ENCODE results near the gene ABCC8.

Gene ABCC8

DNA sequence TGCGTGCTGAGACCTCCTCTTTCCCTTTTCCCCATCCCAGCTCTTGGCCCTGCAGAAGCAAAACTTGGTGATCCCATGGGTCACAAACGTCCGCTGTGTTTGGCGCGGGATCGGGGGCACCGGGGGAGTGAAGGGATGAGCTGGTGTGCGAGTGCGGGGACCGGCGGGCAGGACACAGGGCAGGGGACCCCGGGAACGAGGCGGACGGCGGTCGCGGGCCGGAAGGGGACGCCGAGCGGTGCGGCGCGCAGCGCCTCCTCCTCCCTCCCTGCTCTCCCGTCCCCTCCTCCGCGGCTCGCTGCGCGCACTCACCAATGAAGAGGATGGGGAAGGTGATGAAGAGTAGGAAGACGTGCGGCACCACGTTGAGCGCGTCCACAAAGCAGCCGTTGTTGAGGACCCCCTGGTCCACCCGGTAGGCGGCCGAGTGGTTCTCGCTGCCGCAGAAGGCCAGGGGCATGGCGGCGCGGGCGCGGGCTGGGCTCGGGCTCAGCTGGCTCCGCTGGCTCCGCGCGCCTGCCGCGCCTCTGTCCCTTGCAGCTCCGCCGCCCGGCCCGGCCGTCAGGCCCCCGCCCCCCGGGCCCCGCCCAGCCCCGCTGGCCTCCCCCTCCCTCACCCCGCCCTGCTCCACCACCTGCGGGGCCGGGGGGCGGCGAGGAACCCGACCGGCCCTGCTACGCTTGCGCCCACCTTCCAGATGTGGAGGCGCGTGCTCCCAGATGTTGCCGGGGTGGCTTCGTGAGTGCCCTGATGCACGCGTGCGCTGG, at the start of gene ABCC8:
Gene ABCC8, minus strand, starts transcription at position 529 of the 767 bp plus-strand sequence. Its CDS starts 69 bp downstream, at position 460.
- DNase-seq = no peak

GRCh38 chr11:17526326-17526725, 49.7 kb upstream of the ABCC8 start:
- no peak for DNase-seq

- DNase-seq = no peak
Observed at GRCh38 chr11:17525570-17525969, 48.9 kb upstream of the ABCC8 start.

GRCh38 chr11:17524221-17524620, 47.6 kb upstream of the ABCC8 start:
- no peak for DNase-seq

DNA sequence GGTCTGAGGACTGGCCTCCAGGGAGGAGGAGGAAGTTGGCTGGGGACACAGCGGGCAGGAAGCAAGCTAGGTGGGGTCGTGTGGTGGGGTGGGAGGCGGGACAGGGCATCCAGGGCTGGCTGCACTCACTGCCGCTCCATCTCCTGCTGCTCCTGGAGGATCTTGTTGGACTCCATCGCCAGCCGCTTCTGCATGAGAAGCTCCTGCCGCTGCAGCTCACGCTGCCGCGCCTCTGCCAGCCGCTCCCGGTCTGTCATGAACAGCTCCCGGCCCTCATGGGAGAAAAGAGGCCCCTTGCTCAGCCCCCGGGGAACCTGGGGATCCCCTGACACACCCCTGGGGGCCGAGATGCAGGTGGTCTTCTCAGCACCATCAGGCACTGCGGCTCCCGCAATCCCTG, 46.0 kb upstream of the ABCC8 start:
- no peak for DNase-seq

- no peak for DNase-seq
Observed at GRCh38 chr11:17521106-17521900, 44.7 kb upstream of the ABCC8 start.

DNA sequence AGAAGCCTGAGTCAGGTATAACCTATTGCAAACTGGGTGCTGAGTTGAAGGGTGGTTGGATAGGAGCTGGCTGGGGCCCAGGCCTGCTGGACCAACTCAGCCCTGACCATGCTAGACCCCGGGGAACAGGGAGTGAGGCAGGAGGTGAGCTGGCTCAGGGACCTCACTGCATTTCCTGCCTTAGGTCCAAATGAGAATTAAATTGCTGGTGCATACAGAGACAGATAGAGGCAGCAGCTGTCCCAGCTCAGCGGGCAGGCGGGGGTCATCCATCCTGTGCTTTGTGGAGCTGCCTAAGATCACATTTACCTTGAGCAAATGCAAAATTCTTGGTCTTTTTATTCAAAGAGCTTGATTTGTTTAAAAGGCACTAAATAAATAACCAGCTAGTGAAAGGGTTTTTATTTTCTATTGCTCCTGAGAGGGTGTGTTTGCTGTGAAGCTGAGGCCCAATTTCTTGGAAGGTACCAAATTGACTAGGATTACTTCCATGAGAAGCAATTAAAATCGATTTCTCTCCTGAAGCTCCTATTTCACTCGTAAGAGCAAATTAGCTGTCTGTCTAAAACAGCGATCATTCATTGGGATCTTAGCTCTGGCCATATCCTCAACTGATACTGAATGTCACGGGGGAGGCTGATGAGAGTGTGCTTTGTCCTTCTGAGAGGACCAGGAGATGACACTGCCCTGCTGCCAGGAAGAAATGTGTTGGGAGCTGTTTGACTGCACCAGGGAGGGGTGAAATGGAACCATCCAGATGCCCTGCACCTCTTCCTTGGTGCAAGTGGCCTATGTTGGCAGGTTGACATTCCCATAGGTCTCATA, 42.6 kb upstream of the ABCC8 start:
- no peak for DNase-seq

DNA sequence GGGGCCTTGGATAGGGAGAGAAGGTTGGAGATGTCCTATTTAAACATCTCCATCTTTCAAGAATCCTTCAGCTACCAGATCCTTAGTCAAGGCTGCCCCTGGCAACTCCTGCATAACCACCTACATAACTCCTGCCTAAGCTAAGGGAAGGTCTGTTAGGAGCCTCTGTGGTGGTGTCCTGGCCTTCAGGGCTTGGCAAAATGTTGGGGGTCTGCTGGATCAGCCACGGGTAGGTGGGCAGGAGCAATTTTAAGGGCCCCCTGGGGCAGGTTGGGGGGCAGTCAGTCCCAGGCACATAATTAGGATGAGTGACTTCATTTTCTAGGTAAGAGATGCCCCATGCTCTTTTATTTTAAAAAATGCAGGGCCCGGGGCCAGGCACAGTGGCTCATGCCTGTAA, 41.7 kb upstream of the ABCC8 start:
- no peak for DNase-seq

DNA sequence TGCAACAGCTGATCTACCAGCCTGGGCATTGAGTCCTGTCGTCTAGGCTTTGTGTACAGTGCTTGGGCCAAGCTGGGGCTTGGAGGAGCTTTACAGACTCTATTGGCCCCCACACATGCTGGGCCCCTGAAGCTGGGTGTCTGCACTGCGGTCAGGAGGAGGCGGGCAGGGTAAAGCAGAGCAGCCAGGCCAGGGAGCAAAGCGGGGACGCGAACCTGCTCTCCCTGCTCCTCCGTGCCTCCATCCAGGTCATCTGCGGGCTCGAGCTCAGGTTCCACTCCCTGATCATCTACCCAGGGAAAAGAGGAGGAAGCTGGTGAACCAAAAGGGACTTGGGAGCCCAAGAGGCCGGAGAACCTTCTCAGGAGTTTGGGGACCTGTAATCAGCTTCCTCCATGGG, 40.5 kb upstream of the ABCC8 start:
- no peak for DNase-seq

DNA sequence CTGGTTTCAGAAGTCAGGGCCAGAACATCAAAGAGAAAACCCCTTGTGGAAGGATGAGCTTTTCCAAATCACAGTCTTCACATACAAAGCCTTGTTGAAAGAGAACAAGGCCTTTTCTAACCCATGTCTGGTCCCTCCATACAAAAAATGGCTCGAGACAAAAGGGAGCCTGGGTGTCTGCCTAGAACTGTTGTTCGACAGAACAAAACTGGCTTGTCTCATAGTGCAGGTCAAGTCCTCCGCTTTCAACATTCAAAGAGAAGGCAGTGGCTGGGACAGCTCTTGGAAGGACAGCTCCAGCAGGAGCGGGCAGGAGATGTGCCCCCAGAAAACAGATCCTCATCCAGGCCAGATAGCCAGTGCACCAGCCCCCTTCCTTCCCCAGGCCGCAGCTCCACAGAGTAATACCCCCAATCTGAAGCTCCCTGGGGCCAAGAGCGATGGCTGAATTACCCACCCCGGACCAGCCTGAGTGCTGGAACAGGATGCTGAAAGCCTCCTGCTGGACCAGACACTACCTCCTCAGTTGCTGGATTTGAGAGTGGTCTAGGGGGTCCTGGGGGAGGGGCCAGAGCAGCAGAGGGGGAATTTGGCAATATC, 40.0 kb upstream of the ABCC8 start:
- no peak for DNase-seq

- no peak for DNase-seq
Observed at GRCh38 chr11:17515443-17516176, 39.0 kb upstream of the ABCC8 start.

DNA sequence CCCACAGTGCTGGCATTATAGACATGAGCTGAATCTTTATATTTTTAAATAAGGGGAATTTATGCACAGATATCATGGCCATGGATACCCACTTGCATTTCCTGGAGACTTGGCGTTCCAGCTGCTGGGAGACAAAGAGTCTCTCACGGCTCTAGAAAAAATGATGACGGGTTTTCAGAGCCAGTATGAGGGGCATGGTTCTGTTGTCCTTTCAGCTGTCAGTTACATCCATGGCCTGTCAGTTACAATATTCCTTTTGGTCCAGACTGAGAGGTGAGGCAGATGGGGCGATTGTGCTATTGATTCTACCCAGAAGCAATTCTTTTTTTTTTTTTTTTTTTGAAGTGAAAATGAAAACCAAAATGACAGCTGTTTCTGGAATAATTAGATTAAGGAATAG, 37.8 kb upstream of the ABCC8 start:
- DNase-seq = no peak

DNA sequence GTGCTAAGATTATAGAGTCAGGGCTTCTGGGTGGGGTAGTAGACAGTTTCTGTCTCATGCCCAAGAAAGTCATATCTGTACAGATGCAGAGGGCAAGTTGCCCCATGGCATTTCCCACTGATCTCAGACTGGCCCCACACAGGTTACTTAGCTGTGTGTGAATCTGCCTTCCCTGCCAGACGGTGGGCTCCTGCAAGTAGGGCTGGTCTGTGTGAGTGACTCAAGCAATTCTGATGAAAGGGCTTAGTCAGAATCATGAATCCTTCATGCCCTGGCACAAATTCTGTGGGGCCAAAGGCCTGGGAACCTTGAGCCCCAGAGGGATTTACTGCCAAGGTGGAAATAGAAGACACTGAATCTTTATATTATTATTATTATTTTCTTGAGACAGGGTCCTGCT, 37.2 kb upstream of the ABCC8 start:
- no peak for DNase-seq

GRCh38 chr11:17512101-17512500, 35.5 kb upstream of the ABCC8 start:
- no peak for DNase-seq

DNA sequence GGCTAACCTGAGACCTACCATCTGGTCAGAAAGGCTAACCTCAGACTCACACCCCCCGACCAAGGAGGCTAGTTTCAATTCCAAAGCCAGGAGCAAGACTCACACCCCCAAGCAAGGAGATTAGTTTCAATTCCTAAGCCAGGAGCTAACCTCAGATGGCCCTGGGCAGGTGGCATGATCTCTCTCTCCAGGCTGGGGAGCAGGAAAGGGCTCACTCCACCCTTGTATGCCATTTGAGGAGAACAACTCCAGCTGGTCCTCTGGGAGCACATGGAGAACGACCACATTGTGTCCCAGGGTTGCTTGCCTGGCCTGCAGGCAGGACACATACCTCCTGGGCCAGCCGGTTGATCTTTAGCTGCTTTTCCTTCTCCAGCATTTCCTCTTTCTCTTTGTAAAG, 34.9 kb upstream of the ABCC8 start:
- DNase-seq = no peak

GRCh38 chr11:17510507-17511206, 34.0 kb upstream of the ABCC8 start:
- no peak for DNase-seq

GRCh38 chr11:17508791-17509190, 32.1 kb upstream of the ABCC8 start:
- no peak for DNase-seq

GRCh38 chr11:17508306-17508705, 31.7 kb upstream of the ABCC8 start:
- DNase-seq = no peak

GRCh38 chr11:17507773-17508172, 31.1 kb upstream of the ABCC8 start:
- no peak for DNase-seq

GRCh38 chr11:17506942-17507341, 30.3 kb upstream of the ABCC8 start:
- no peak for DNase-seq

- DNase-seq = no peak
Observed at GRCh38 chr11:17506314-17506713, 29.7 kb upstream of the ABCC8 start.

GRCh38 chr11:17505146-17505545, 28.5 kb upstream of the ABCC8 start:
- no peak for DNase-seq

All from activated T-cell treated with anti-CD3 and anti-CD28 coated beads for 4 hours (primary cell).